NCI-H2081 (cell line): Measurements from ENCODE around the gene CTNNA3.
"Not testable (repeated sequence)": the region's sequence is repeated elsewhere in the genome, so short reads cannot be mapped to it uniquely, and the experiment has no call there.

ENCODE experiments used
- DNase-seq, 2 experiments: peaks; one replicate each; lab custom pipeline; 2025; lab: John Stamatoyannopoulos, UW

CTNNA3 gene

GRCh38 chr10:67246066-67246555 lies 449.9 kb downstream of the CTNNA3 start:
- DNase-seq = no peak

GRCh38 chr10:67242528-67242927 lies 453.5 kb downstream of the CTNNA3 start:
- DNase-seq = no peak

- no peak for DNase-seq
Measured at GRCh38 chr10:67241451-67241850, 454.5 kb downstream of the CTNNA3 start.

- DNase-seq = no peak
Measured at GRCh38 chr10:67239864-67240497, 456.0 kb downstream of the CTNNA3 start.

GRCh38 chr10:67230680-67231500 lies 465.1 kb downstream of the CTNNA3 start:
- DNase-seq = not testable (repeated sequence)

GRCh38 chr10:67225226-67225625 lies 470.8 kb downstream of the CTNNA3 start:
- DNase-seq = no peak

GRCh38 chr10:67224553-67224952 lies 471.4 kb downstream of the CTNNA3 start:
- no peak for DNase-seq

- no peak for DNase-seq
Measured at GRCh38 chr10:67222934-67223333, 473.1 kb downstream of the CTNNA3 start.

- DNase-seq = no peak
Measured at GRCh38 chr10:67221939-67222494, 474.0 kb downstream of the CTNNA3 start.

- DNase-seq = no peak
Measured at GRCh38 chr10:67211680-67212079, 484.3 kb downstream of the CTNNA3 start.

- DNase-seq = not testable (repeated sequence)
Measured at GRCh38 chr10:67207923-67208322, 488.1 kb downstream of the CTNNA3 start.

- no peak for DNase-seq
Measured at GRCh38 chr10:67200913-67201564, 495.0 kb downstream of the CTNNA3 start.

GRCh38 chr10:67175354-67175753 lies 520.6 kb downstream of the CTNNA3 start:
- DNase-seq = no peak

GRCh38 chr10:67173787-67174186 lies 522.2 kb downstream of the CTNNA3 start:
- DNase-seq = no peak

- no peak for DNase-seq
Measured at GRCh38 chr10:67171970-67172369, 524.0 kb downstream of the CTNNA3 start.

GRCh38 chr10:67156239-67156638 lies 539.8 kb downstream of the CTNNA3 start:
- DNase-seq = no peak

- DNase-seq = no peak
Measured at GRCh38 chr10:67151471-67151870, 544.5 kb downstream of the CTNNA3 start.

- no peak for DNase-seq
Measured at GRCh38 chr10:67144530-67144929, 551.5 kb downstream of the CTNNA3 start.

- DNase-seq = peak; percentile 32 to 44
Measured at GRCh38 chr10:67141300-67141699, 554.7 kb downstream of the CTNNA3 start.

GRCh38 chr10:67140641-67141040 lies 555.4 kb downstream of the CTNNA3 start:
- DNase-seq = no peak

- no peak for DNase-seq
Measured at GRCh38 chr10:67127441-67127840, 568.6 kb downstream of the CTNNA3 start.

- no peak for DNase-seq
Measured at GRCh38 chr10:67119651-67120050, 576.3 kb downstream of the CTNNA3 start.
